PFSK-1 (cell line): ENCODE data around the gene ARFGAP1.

Experiments
- POLR2AphosphoS5 ChIP-seq: IDR thresholded peaks from 2 replicates; pipeline ENCODE4 v1.6.1; 2012; ENCODE audit warnings: low read depth, mild to moderate bottlenecking, control low read depth, low read length, moderate library complexity
- TAF1 ChIP-seq: IDR thresholded peaks from 2 replicates; pipeline ENCODE4 v1.6.1; 2012; ENCODE audit warnings: low read length, control low read depth, borderline replicate concordance; ENCODE audit not compliant: insufficient read depth
- TF ChIP-seq, protein P1 (sequence below), 2 experiments: IDR thresholded peaks; 2 replicates each; pipeline versions ENCODE4 v1.6.1 to v1.8.0; 2011 to 2012; ENCODE audit warnings: low read depth in 2 of 2, low read length in 2 of 2, control low read depth in 1 of 2, inconsistent platforms in 1 of 2, mild to moderate bottlenecking in 1 of 2, moderate library complexity in 1 of 2; ENCODE audit not compliant: insufficient read depth in 1 of 2

DNA sequence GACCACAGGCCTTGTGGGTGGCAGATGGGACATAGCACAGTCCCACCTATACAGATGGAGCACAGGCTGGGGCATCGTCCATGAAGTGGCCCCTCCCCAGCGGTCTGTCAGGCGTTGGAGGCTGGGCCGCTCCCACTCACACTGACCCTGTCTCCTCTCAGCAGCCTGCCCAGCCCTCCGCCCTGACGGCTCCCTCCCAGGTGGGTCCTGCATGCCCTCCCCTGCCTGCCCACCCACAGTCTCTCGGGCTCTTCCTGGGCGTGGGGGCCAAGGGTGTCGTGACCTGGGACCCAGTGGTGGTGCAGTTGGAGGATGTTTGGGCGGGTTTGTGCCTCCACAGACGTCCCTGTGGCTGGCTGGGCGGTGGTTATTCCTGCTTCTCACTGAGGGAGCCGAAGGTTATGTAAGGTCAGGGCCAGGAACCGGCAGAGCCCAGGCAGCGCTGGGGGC lies 42.7 kb downstream of the ARFGAP1 start:
- TF ChIP-seq POLR2AphosphoS5 (no peak), TAF1 (no peak)
- TF ChIP-seq, protein P1, sequence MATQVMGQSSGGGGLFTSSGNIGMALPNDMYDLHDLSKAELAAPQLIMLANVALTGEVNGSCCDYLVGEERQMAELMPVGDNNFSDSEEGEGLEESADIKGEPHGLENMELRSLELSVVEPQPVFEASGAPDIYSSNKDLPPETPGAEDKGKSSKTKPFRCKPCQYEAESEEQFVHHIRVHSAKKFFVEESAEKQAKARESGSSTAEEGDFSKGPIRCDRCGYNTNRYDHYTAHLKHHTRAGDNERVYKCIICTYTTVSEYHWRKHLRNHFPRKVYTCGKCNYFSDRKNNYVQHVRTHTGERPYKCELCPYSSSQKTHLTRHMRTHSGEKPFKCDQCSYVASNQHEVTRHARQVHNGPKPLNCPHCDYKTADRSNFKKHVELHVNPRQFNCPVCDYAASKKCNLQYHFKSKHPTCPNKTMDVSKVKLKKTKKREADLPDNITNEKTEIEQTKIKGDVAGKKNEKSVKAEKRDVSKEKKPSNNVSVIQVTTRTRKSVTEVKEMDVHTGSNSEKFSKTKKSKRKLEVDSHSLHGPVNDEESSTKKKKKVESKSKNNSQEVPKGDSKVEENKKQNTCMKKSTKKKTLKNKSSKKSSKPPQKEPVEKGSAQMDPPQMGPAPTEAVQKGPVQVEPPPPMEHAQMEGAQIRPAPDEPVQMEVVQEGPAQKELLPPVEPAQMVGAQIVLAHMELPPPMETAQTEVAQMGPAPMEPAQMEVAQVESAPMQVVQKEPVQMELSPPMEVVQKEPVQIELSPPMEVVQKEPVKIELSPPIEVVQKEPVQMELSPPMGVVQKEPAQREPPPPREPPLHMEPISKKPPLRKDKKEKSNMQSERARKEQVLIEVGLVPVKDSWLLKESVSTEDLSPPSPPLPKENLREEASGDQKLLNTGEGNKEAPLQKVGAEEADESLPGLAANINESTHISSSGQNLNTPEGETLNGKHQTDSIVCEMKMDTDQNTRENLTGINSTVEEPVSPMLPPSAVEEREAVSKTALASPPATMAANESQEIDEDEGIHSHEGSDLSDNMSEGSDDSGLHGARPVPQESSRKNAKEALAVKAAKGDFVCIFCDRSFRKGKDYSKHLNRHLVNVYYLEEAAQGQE (IDR thresholded peaks at IDR 0.05; ENCODE audit: insufficient read depth in 1 of 2, low read depth in 2 of 2, low read length in 2 of 2), result no peak
